HK-2 (cell line): ENCODE measurements around the gene ZAR1L.

Experiments used
- DNase-seq: peaks from one replicate; pipeline ENCODE4 v3.0.0-alpha.2; 2018; ENCODE audit not compliant: unreplicated experiment

The ZAR1L gene

GRCh38 chr13:32302461-32302860, 12.7 kb downstream of the ZAR1L start:
- no peak for DNase-seq

- DNase-seq: no peak
These were observed 14.2 kb downstream of the ZAR1L start for GRCh38 chr13:32300920-32301319.

GRCh38 chr13:32300406-32300805, 14.8 kb downstream of the ZAR1L start:
- DNase-seq: no peak

- no peak for DNase-seq
These were observed 15.3 kb downstream of the ZAR1L start for GRCh38 chr13:32299893-32300292.

DNA sequence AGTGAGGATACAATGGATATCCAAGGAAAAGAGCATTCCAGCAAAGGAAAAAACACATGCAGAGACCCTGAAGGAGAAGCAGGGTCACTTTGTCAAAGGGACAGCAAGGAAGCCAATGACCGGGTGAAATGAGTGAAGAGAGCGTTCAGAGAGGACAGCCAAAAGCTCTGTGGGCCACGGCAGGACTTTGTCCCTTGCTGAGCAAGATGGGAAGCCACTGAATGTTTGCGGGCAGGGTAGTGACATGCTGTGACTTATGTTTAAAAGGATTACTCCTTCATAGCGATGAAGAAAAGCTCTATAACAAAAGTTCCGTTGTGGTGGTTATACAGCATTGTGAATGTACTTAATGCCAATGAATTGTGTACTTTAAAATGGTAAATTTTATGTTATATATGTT, 16.5 kb downstream of the ZAR1L start:
- no peak for DNase-seq

DNA sequence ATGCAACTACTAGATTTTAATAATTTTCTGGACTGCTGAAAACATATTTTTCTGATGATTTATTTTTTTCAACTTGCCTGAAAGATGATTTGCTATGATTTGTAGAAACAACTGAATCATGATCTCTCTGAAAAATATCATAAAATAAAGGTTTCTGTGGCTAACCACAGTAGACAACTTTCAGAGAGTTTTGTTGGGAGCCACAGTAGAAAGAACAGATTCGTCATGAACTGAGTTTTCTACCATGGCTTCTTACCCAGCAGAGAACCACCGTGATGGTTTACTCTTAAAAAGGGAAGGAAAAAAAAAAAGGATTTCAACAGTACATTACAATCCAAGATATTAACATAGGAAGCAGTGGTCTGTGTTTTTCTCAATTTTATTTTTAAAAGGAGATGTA, 18.0 kb downstream of the ZAR1L start:
- no peak for DNase-seq

DNA sequence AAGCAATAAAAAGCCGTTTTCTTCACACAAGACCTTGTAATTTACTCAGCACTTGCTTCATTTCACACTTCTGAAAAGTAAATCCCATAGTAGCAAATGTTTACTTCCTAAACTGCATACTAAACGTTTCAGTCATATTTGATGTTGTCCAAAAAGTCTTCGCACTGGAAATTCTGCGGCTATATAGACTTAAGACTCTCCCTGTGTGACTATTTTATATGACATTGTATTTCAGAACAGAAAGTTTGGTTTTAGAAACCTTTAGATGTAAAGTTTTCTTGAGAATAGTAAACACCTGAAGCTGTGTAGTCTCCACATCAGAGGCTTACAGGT, 29.6 kb downstream of the ZAR1L start:
- no peak for DNase-seq

- no peak for DNase-seq
These were observed 30.1 kb downstream of the ZAR1L start for GRCh38 chr13:32284927-32285632.

GRCh38 chr13:32282096-32282711, 33.0 kb downstream of the ZAR1L start:
- no peak for DNase-seq

- no peak for DNase-seq
These were observed 34.1 kb downstream of the ZAR1L start for GRCh38 chr13:32281096-32281495.

DNA sequence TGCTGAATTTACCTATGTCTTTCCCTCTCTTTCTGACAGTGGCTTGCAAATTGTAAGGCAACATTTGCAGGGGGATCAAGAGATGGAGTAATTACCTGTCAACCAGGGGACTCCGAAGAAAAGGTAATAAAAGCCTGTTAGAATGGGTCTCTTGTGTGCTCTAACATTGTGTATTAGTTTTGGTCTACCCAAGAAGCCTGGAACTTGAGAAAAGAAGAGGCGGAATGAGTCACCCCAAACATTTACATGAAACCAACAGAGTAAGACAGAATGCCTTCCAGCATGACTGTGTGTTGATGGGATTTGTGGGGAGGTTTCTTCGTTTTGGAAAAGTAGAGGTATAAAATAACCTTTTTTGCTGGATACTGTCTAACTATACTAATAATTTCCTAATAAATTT, 36.7 kb downstream of the ZAR1L start:
- no peak for DNase-seq

DNA sequence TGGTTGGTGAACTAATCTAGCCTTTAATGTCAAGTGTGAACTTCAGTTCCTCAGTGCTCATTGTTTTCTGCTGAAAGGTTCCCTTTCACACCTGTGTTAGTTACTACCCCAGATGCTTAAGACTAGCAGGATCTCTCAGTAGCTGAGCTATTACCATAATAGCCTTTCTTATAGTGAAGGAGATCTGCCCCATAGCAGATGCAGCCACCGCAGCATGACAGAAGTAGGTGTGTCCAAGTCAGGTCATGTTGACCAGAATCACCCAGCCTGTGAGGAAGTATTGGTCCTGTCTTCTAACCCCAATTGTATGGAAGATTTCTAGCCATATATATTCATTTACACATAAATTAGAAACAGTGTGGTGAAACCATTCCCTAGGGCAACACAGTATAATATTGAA, 37.3 kb downstream of the ZAR1L start:
- DNase-seq: no peak

DNA sequence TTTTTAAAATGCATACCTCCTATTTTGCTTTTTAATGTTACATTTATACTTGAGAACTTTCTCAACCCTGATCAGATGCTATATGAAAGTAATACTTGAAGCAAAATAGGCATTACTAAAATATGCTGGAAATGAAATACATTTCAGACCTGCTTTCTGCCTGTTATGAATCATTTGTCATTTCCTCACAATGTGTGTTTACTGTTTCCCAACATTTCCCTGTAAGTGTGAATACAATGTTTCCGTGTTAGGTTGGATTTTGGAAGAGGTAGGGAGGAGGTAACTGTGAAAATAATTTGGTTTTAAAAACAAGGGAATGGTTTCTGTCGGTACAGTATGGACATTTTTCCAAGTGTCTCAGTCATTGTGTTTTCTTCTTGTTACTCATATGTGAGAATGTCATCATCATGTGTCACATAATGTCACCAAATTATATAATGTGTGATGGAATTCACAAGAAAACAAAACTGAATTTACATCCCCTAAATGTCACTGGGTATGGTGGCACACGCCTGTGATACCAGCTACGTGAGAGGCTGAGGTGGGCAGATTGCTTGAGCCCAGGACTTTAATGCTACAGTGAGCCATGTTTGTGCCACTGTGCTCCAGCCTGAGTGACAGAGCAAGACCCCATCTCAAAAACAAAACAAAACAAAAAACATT, 43.0 kb downstream of the ZAR1L start:
- DNase-seq: no peak

- peak; percentile 3 for DNase-seq
These were observed 47.2 kb downstream of the ZAR1L start for GRCh38 chr13:32267836-32268439.

- no peak for DNase-seq
These were observed 49.0 kb downstream of the ZAR1L start for GRCh38 chr13:32266130-32266529.

DNA sequence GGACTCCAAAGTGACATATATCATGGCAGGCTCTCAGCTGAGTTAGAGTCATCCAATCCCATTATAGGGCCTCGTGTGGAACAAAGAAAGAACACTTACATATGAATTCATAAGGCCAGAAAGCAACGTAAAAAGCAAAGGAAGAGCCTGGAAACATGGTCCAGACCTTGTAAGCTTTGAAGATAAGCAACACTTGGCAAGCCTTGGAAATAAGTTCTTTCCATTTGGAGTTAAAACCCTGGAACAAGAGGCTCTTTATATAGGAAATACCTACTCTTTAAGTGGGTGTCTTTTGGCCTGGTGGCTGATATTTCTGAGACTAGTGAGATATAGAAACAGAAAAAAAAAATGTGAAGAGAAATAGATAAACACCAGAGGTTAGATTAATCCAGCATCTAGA, 49.4 kb downstream of the ZAR1L start:
- no peak for DNase-seq

DNA sequence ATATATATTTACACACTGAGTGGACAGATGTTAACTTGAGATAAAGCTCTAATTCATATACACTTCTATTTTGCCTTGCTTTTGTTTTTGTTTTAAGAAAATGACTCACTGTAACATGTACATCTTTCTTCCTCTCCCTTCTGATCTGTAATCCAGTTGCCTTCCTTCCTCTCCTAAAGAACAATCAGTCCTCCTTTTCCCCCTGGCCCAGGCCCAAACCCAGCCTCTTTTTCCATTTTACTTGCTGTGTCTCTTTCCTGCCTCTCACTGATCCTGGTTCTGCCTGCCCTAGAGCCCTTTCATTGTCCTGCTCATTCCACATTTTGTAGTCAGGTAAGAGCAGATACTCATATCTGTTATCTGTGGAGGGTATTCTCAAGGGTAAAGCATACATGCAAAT, 50.8 kb downstream of the ZAR1L start:
- no peak for DNase-seq

- DNase-seq: no peak
These were observed 52.5 kb downstream of the ZAR1L start for GRCh38 chr13:32262619-32263018.

- no peak for DNase-seq
These were observed 53.0 kb downstream of the ZAR1L start for GRCh38 chr13:32262165-32262564.

- no peak for DNase-seq
These were observed 53.6 kb downstream of the ZAR1L start for GRCh38 chr13:32261567-32261966.

GRCh38 chr13:32259116-32259515, 56.0 kb downstream of the ZAR1L start:
- DNase-seq: no peak

DNA sequence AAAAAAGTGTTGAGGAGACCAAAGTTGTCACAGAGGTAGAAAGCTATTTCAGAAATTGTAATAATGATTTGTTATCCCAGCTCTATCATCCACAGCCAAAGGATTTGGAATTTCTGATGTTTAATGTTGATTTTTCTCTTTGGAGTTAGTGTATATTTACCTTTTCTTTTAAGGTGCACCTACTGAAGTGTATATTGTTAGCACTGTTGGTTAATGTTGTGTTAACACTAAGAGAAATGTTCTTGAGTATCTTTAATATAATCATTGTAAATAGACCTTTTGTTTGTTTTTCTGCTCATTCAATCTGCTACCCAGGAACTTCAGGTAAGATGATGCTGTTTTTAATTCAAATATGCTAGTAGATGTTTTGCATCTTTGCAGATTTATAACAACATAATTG, 57.5 kb downstream of the ZAR1L start:
- DNase-seq: no peak

DNA sequence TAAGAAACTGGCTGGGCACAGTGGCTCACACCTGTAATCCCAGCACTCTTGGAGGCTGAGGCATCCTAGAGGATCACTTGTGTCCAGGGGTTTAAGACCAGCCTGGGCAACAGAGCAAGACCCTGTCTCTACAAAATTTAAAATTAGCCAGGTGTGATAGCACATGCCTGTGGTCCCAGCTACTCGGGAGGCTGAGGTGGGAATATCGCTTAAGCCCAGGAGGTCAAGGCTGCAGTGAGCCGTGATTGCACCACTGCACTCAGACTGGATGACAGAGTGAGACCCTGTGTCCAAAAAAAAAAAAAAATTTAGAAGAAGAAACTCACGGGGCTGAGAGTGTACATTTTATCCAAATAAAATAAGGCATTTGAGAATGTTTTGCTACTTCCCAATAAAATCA, 58.9 kb downstream of the ZAR1L start:
- DNase-seq: no peak
